HEK293 (cell line): ENCODE data around the gene DLGAP4.

Experiments
- CTCF ChIA-PET: fragments of 350-600 bp; formaldehyde crosslinking; extraction: SDS; loops from one replicate; lab custom pipeline; 2021; ENCODE audit warnings: antibody characterized with exemption; lab: Yijun Ruan, JAX
- POLR2A ChIA-PET: fragments of 300-600 bp; formaldehyde crosslinking; extraction: SDS; loops from one replicate; lab custom pipeline; 2020; ENCODE audit warnings: antibody characterized with exemption, inconsistent platforms; lab: Yijun Ruan, JAX
- H3K27ac ChIP-seq: fragments of 200-500 bp; sonication (Bioruptor generic); 2 replicates; pipeline ENCODE4 v1.5.1; 2014; ENCODE audit warnings: low read depth, low read length, control low read depth, inconsistent platforms; ENCODE audit errors: extremely low read depth
- H3K36me3 ChIP-seq, 2 experiments: fragments of 200-500 bp in 1 of 2; sonication (Bioruptor generic) in 1 of 2; 1 replicate in 1 of 2; 2 replicates in 1 of 2; pipeline ENCODE4 v1.5.1; 2014 to 2017; ENCODE audit warnings: inconsistent platforms in 2 of 2, low read length in 2 of 2; ENCODE audit not compliant: control insufficient read depth in 2 of 2, insufficient read depth in 1 of 2
- H3K4me1 ChIP-seq: fragments of 200-500 bp; sonication (Bioruptor generic); 2 replicates; pipeline ENCODE4 v1.5.1; 2014; ENCODE audit warnings: mild to moderate bottlenecking, low read length, inconsistent platforms; ENCODE audit not compliant: control insufficient read depth, insufficient read depth
- H3K4me3 ChIP-seq: 2 replicates; pipeline ENCODE4 v1.5.1; 2011; ENCODE audit warnings: low read depth, mild to moderate bottlenecking, control low read depth, low read length, moderate library complexity
- H3K9me3 ChIP-seq: fragments of 200-500 bp; sonication (Bioruptor generic); 2 replicates; pipeline ENCODE4 v1.5.1; 2014; ENCODE audit warnings: low read depth, low read length, inconsistent platforms; ENCODE audit not compliant: control insufficient read depth, insufficient read depth
- HIC1 ChIP-seq: fragments of 450-650 bp; formaldehyde crosslinking; IDR thresholded peaks from 2 replicates; pipeline ENCODE4 v1.5.1; 2016; ENCODE audit warnings: missing biosample characterization, missing genetic modification characterization
- KLF10 ChIP-seq: fragments of 450-650 bp; IDR thresholded peaks from 2 replicates; pipeline ENCODE4 v1.5.1; 2018; ENCODE audit warnings: missing biosample characterization, mild to moderate bottlenecking, missing genetic modification characterization
- OSR2 ChIP-seq: fragments of 450-650 bp; formaldehyde crosslinking; IDR thresholded peaks from 2 replicates; pipeline ENCODE4 v1.5.1; 2016; ENCODE audit warnings: missing biosample characterization, missing genetic modification characterization
- OVOL3 ChIP-seq: fragments of 450-650 bp; formaldehyde crosslinking; IDR thresholded peaks from 2 replicates; pipeline ENCODE4 v1.5.1; 2016; ENCODE audit warnings: missing biosample characterization, missing genetic modification characterization
- PRDM1 ChIP-seq: fragments of 450-650 bp; formaldehyde crosslinking; IDR thresholded peaks from 2 replicates; pipeline ENCODE4; 2016; ENCODE audit warnings: missing biosample characterization, missing genetic modification characterization
- SALL2 ChIP-seq: fragments of 450-650 bp; formaldehyde crosslinking; IDR thresholded peaks from 2 replicates; pipeline ENCODE4 v1.5.0; 2017; ENCODE audit warnings: missing biosample characterization, mild to moderate bottlenecking, missing genetic modification characterization, borderline replicate concordance
- ZBTB10 ChIP-seq: fragments of 450-650 bp; formaldehyde crosslinking; IDR thresholded peaks from 2 replicates; pipeline ENCODE4 v1.5.1; 2016; ENCODE audit warnings: missing biosample characterization, missing genetic modification characterization
- ZBTB20 ChIP-seq: fragments of 450-650 bp; formaldehyde crosslinking; IDR thresholded peaks from 2 replicates; pipeline ENCODE4 v1.5.1; 2016; ENCODE audit warnings: missing biosample characterization, missing genetic modification characterization
- ZBTB48 ChIP-seq: fragments of 450-650 bp; formaldehyde crosslinking; IDR thresholded peaks from 2 replicates; pipeline ENCODE4 v1.5.1; 2016; ENCODE audit warnings: missing biosample characterization, missing genetic modification characterization
- ZBTB49 ChIP-seq: fragments of 450-650 bp; formaldehyde crosslinking; IDR thresholded peaks from 2 replicates; pipeline ENCODE4 v1.5.1; 2016; ENCODE audit warnings: missing biosample characterization, missing genetic modification characterization, low read depth
- ZFP3 ChIP-seq: fragments of 450-650 bp; formaldehyde crosslinking; IDR thresholded peaks from 2 replicates; pipeline ENCODE4 v1.5.1; 2016; ENCODE audit warnings: low read depth, missing biosample characterization, missing genetic modification characterization
- ZFP69B ChIP-seq: fragments of 450-650 bp; formaldehyde crosslinking; IDR thresholded peaks from 2 replicates; pipeline ENCODE4 v1.5.1; 2016; ENCODE audit warnings: missing biosample characterization, missing genetic modification characterization
- ZNF174 ChIP-seq: fragments of 450-650 bp; formaldehyde crosslinking; IDR thresholded peaks from 2 replicates; pipeline ENCODE4 v1.5.0; 2017; ENCODE audit warnings: missing biosample characterization, mild to moderate bottlenecking, missing genetic modification characterization
- ZNF184 ChIP-seq: fragments of 450-650 bp; IDR thresholded peaks from 2 replicates; pipeline ENCODE4 v1.5.1; 2018; ENCODE audit warnings: missing biosample characterization, mild to moderate bottlenecking, missing genetic modification characterization
- ZNF19 ChIP-seq: fragments of 450-650 bp; formaldehyde crosslinking; IDR thresholded peaks from 2 replicates; pipeline ENCODE4; 2016; ENCODE audit warnings: missing biosample characterization, missing genetic modification characterization, low read depth
- ZNF202 ChIP-seq: fragments of 450-650 bp; formaldehyde crosslinking; IDR thresholded peaks from 2 replicates; pipeline ENCODE4 v1.5.1; 2016; ENCODE audit warnings: missing biosample characterization, missing genetic modification characterization, borderline replicate concordance
- ZNF223 ChIP-seq: fragments of 450-650 bp; formaldehyde crosslinking; IDR thresholded peaks from 2 replicates; pipeline ENCODE4 v1.5.1; 2016; ENCODE audit warnings: missing biosample characterization, missing genetic modification characterization
- ZNF266 ChIP-seq: fragments of 450-650 bp; formaldehyde crosslinking; IDR thresholded peaks from 2 replicates; pipeline ENCODE4 v1.5.1; 2016; ENCODE audit warnings: missing biosample characterization, missing genetic modification characterization, low read depth
- ZNF362 ChIP-seq: fragments of 450-650 bp; formaldehyde crosslinking; IDR thresholded peaks from 2 replicates; pipeline ENCODE4 v1.5.1; 2016; ENCODE audit warnings: missing biosample characterization, missing genetic modification characterization
- ZNF423 ChIP-seq: fragments of 450-650 bp; formaldehyde crosslinking; IDR thresholded peaks from 2 replicates; pipeline ENCODE4 v1.5.1; 2016; ENCODE audit warnings: missing biosample characterization, missing genetic modification characterization
- ZNF433 ChIP-seq: fragments of 450-650 bp; formaldehyde crosslinking; IDR thresholded peaks from 2 replicates; pipeline ENCODE4 v1.5.1; 2016; ENCODE audit warnings: missing biosample characterization, missing genetic modification characterization, low read depth
- ZNF449 ChIP-seq: fragments of 450-650 bp; formaldehyde crosslinking; IDR thresholded peaks from 2 replicates; pipeline ENCODE4 v1.5.1; 2017; ENCODE audit warnings: missing biosample characterization, mild to moderate bottlenecking, missing genetic modification characterization, moderate library complexity
- ZNF530 ChIP-seq: fragments of 450-650 bp; formaldehyde crosslinking; IDR thresholded peaks from 2 replicates; pipeline ENCODE4 v1.5.1; 2016; ENCODE audit warnings: low read depth, missing biosample characterization, missing genetic modification characterization
- ZNF571 ChIP-seq: fragments of 450-650 bp; formaldehyde crosslinking; IDR thresholded peaks from 2 replicates; pipeline ENCODE4 v1.5.0; 2017; ENCODE audit warnings: missing biosample characterization, missing genetic modification characterization
- ZNF660 ChIP-seq: fragments of 450-650 bp; IDR thresholded peaks from 2 replicates; pipeline ENCODE4 v1.5.1; 2018; ENCODE audit warnings: missing biosample characterization, mild to moderate bottlenecking, missing genetic modification characterization

Gene DLGAP4

GRCh38 chr20:36309643-36310042, 3.5 kb downstream of the DLGAP4 start:
- Histone ChIP-seq H3K36me3 (no peaks in the 10 kb centered on the region), H3K4me1 (no peaks in the 10 kb centered on the region), H3K4me3 (no peak overlapping the region), H3K9me3 (no peaks in the 10 kb centered on the region), H3K27ac (no peak overlapping the region)
- TF ChIP-seq ZBTB20 (tag by site-specific recombination): no peak
- no peak for TF ChIP-seq ZBTB49 (tag by site-specific recombination)
- TF ChIP-seq ZNF423 (tag by site-specific recombination): no peak
- no peak for TF ChIP-seq ZNF184 (tag by site-specific recombination)
- TF ChIP-seq ZNF530 (tag by site-specific recombination): no peak
- TF ChIP-seq SALL2 (tag by site-specific recombination): no peak
- no peak for TF ChIP-seq KLF10 (tag by site-specific recombination)
- CTCF ChIA-PET: no interaction called here
- POLR2A ChIA-PET: no interaction called here

GRCh38 chr20:36310215-36310981, 4.3 kb downstream of the DLGAP4 start:
- ChIA-PET POLR2A (no interaction called here), CTCF (no interaction called here)
- Histone ChIP-seq H3K4me1 (no peaks in the 10 kb centered on the region), H3K36me3 (no peaks in the 10 kb centered on the region), H3K9me3 (no peaks in the 10 kb centered on the region), H3K4me3 (no peak overlapping the region), H3K27ac (no peak overlapping the region)
- no peak for TF ChIP-seq ZNF571 (tag by site-specific recombination)
- no peak for TF ChIP-seq ZNF174 (tag by site-specific recombination)
- no peak for TF ChIP-seq ZBTB48 (tag by site-specific recombination)
- no peak for TF ChIP-seq ZFP3
- TF ChIP-seq PRDM1 (tag by site-specific recombination): no peak
- TF ChIP-seq SALL2 (tag by site-specific recombination): no peak
- TF ChIP-seq ZNF223 (tag by site-specific recombination): no peak
- TF ChIP-seq ZNF202 (tag by site-specific recombination): no peak
- TF ChIP-seq OVOL3 (tag by site-specific recombination): no peak
- no peak for TF ChIP-seq HIC1 (tag by site-specific recombination)
- TF ChIP-seq ZNF362: no peak
- TF ChIP-seq ZNF660 (tag by site-specific recombination): no peak
- TF ChIP-seq ZNF433 (tag by site-specific recombination): no peak
- TF ChIP-seq ZNF19 (tag by site-specific recombination): no peak
- no peak for TF ChIP-seq ZNF449 (tag by site-specific recombination)
- no peak for TF ChIP-seq ZBTB10 (tag by site-specific recombination)
- no peak for TF ChIP-seq OSR2
- no peak for TF ChIP-seq ZNF266 (tag by site-specific recombination)
- no peak for TF ChIP-seq ZFP69B (tag by site-specific recombination)
